Lower leg skin (tissue), 3 donors: ENCODE measurements around the gene SMIM8.

Source experiments
- POLR2A ChIP-seq, 2 donors: fragments of 450-650 bp; IDR thresholded peaks; one replicate each; pipeline ENCODE4 v1.6.1; 2016 to 2017; ENCODE audit warnings: antibody characterized with exemption in 2 of 2, mild to moderate bottlenecking in 1 of 2, moderate library complexity in 1 of 2
- TF ChIP-seq, protein P1 (sequence below), 3 donors: fragments of 450-650 bp; IDR thresholded peaks; one replicate each; pipeline ENCODE4 v1.5.1; 2016; ENCODE audit warnings: antibody characterized with exemption in 3 of 3, mild to moderate bottlenecking in 3 of 3, moderate library complexity in 2 of 3

DNA sequence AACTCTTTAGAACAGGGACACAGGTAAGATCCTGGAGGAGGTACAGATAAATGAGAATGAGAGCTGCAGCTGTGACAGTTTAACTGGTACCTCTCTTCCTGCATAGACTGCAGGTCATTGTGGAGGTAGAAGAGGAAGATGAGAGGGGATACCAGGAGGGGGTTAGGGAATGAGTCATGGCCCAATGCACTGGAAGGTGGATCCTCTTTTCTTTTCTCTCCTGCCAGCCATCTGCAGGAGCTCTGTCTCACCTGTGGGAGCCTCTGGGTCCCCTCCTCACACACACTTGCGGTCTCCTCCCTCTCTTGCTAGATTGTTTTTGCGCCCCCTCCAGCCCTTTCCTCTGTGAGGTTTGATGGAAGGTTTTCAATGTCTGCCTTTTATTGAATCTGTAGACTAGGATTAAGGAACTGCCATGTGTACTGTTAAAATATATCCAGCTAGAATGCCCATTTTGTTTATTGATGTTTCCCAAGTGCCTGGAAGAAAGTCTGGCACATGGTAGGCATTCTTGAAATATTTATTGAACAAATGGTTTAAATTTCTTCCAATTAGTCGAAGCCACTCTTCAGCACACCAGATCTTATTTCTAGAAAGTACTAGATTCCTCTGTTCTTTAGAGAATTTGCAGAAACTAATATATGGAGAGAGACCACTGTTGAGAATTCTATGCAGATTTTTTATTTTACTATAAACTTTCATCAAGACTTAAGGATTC, 35.2 kb downstream of the SMIM8 start:
- TF ChIP-seq, protein P1, sequence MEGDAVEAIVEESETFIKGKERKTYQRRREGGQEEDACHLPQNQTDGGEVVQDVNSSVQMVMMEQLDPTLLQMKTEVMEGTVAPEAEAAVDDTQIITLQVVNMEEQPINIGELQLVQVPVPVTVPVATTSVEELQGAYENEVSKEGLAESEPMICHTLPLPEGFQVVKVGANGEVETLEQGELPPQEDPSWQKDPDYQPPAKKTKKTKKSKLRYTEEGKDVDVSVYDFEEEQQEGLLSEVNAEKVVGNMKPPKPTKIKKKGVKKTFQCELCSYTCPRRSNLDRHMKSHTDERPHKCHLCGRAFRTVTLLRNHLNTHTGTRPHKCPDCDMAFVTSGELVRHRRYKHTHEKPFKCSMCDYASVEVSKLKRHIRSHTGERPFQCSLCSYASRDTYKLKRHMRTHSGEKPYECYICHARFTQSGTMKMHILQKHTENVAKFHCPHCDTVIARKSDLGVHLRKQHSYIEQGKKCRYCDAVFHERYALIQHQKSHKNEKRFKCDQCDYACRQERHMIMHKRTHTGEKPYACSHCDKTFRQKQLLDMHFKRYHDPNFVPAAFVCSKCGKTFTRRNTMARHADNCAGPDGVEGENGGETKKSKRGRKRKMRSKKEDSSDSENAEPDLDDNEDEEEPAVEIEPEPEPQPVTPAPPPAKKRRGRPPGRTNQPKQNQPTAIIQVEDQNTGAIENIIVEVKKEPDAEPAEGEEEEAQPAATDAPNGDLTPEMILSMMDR (IDR thresholded peaks at IDR 0.05) = no peak
- TF ChIP-seq POLR2A (IDR thresholded peaks at IDR 0.05) = no peak
